ENCODE measurements around the gene ADAMTSL4. TPM values are rescaled to one million over a fixed set of nuclear protein-coding genes. Genes with fewer than 3 reads are reported as not detected.

The ADAMTSL4 gene
- total and polyA plus RNA-seq, 2 of the 8 experiments (the other 6 are each of a cell fraction or from before 2014, with no cell fraction given), result 4.2 to 5.4 TPM

DNA sequence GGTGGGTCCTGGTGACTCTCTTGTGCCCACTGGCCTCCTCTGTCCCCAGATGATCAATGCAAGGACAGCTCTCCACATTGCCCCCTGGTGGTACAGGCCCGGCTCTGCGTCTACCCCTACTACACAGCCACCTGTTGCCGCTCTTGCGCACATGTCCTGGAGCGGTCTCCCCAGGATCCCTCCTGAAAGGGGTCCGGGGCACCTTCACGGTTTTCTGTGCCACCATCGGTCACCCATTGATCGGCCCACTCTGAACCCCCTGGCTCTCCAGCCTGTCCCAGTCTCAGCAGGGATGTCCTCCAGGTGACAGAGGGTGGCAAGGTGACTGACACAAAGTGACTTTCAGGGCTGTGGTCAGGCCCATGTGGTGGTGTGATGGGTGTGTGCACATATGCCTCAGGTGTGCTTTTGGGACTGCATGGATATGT is 10.8 kb downstream of the ADAMTSL4 start (continued):
- TF ChIP-seq RXRA (IDR thresholded peaks at IDR 0.05; ENCODE audit: insufficient read depth, low read depth, low read length), result no peak
- TF ChIP-seq, protein P1, sequence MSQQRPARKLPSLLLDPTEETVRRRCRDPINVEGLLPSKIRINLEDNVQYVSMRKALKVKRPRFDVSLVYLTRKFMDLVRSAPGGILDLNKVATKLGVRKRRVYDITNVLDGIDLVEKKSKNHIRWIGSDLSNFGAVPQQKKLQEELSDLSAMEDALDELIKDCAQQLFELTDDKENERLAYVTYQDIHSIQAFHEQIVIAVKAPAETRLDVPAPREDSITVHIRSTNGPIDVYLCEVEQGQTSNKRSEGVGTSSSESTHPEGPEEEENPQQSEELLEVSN (IDR thresholded peaks at IDR 0.05), result peak; percentile 64
- no peak for TF ChIP-seq CHD2 (IDR thresholded peaks at IDR 0.05; ENCODE audit: low read length)
- no peak for TF ChIP-seq SIX5 (IDR thresholded peaks at IDR 0.05; ENCODE audit: low read depth, low read length)
- TF ChIP-seq POLR2AphosphoS5 (IDR thresholded peaks at IDR 0.05; ENCODE audit: low read depth, low read length), result 0 out of 2 replicates have a peak, but pooled peaks have one; percentile 18
- no peak for TF ChIP-seq HDAC2 (IDR thresholded peaks at IDR 0.05; ENCODE audit: borderline replicate concordance in 1 of 2, low read depth in 2 of 2, low read length in 2 of 2)
- no peak for TF ChIP-seq GTF2F1 (IDR thresholded peaks at IDR 0.05; ENCODE audit: borderline replicate concordance, low read depth, low read length)
- no peak for TF ChIP-seq JUND (IDR thresholded peaks at IDR 0.05; ENCODE audit: low read length)
- TF ChIP-seq HDAC6 (IDR thresholded peaks at IDR 0.05; ENCODE audit: low read depth, low read length), result no peak
- TF ChIP-seq SP2 (IDR thresholded peaks at IDR 0.05; ENCODE audit: low read length), result no peak
- TF ChIP-seq EGR1 (IDR thresholded peaks at IDR 0.05; ENCODE audit: borderline replicate concordance, low read depth, low read length), result no peak
- no peak for TF ChIP-seq NRF1 (IDR thresholded peaks at IDR 0.05; ENCODE audit: low read depth, low read length)
- TF ChIP-seq RAD21 (IDR thresholded peaks at IDR 0.05 in 1 of 2, conservative IDR thresholded peaks at IDR 0.05 in 1 of 2; ENCODE audit: low read depth in 2 of 2, low read length in 2 of 2), result peak; percentile 57 to 67
- TF ChIP-seq SP4 (IDR thresholded peaks at IDR 0.05; ENCODE audit: low read length), result no peak
- TF ChIP-seq CBX5 (IDR thresholded peaks at IDR 0.05; ENCODE audit: low read depth, low read length), result no peak
- TF ChIP-seq, protein P2, sequence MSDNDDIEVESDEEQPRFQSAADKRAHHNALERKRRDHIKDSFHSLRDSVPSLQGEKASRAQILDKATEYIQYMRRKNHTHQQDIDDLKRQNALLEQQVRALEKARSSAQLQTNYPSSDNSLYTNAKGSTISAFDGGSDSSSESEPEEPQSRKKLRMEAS (IDR thresholded peaks at IDR 0.05), result peak; percentile 83
- TF ChIP-seq BRCA1 (IDR thresholded peaks at IDR 0.05; ENCODE audit: low read depth, low read length), result no peak
